ENCODE data around the gene PKHD1.

The PKHD1 gene

GRCh38 chr6:51963980-51964379, 123.4 kb downstream of the PKHD1 start:
- TF ChIP-seq CTCF (IDR thresholded peaks at IDR 0.05; ENCODE audit: insufficient read depth, low read depth, low read length, missing control alignments), result no peak
- no peak overlapping the region for H3K4me3 ChIP-seq (ENCODE audit: low read depth, low read length)
- DNase-seq (ENCODE audit: low read depth), result no peak

DNA sequence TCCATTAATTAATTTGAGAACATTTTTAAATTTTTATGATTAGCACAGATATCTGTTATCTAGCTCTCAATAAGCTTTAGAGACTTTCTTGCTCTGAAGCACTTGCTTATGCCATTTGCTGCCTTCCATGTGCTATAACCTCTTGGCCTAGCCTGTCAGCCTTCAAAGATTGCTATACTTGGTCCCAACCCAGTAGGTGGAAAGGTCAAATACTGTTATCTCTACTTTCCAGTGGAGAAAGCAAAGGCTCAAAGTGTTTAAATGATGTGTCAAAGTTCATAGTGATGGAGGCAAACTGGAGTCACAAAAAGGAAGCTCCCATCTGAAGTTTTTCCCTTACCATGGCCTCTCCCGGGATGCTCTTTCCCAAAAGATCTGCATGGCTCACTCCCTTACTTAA, 125.1 kb downstream of the PKHD1 start:
- no peak for TF ChIP-seq CTCF (IDR thresholded peaks at IDR 0.05; ENCODE audit: insufficient read depth, low read depth, low read length, missing control alignments)
- no peak for DNase-seq (ENCODE audit: low read depth)

GRCh38 chr6:51960419-51960818, 127.0 kb downstream of the PKHD1 start:
- no peak for DNase-seq (ENCODE audit: low read depth)
- no peak for TF ChIP-seq CTCF (IDR thresholded peaks at IDR 0.05; ENCODE audit: insufficient read depth, low read depth, low read length, missing control alignments)
- H3K4me3 ChIP-seq (ENCODE audit: low read depth, low read length), result no peak overlapping the region

More for the DNA sequence above, 125.1 kb downstream of the PKHD1 start:
- H3K4me3 ChIP-seq (ENCODE audit: low read depth, low read length), result no peak overlapping the region

DNA sequence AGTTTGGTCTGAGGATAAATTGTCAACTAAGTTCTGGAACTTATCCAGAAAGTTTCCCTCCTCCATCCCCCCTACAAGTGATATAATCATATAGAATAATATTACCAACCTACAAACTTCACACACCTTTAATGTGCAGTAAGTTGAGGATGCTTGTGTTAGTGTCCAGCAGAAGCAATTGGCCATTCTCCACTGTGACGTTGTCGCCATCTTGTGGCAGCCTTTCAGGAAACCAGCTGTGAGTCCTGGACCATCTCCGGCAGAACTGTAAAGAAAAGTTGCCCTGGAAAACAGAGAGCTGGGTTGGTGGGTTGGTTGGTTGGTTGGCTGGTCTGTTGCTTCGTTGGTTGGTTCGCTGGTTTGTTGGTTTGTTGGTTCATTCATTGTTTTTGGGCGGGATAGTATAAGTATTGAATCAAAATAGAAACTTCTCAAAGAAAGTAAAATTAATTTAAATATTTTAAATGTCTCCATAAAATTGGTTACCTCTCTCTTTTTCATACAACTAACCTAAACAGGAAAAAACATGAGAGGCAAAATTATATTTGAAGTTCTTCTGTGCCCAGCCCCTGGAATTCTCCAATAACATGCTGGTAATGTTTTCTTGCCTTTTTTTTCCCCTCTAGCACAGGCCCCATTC, 127.5 kb downstream of the PKHD1 start:
- peak; percentile 81 for DNase-seq (ENCODE audit: low read depth)
- TF ChIP-seq CTCF (IDR thresholded peaks at IDR 0.05; ENCODE audit: insufficient read depth, low read depth, low read length, missing control alignments), result peak; percentile 85
- H3K4me3 ChIP-seq (ENCODE audit: low read depth, low read length), result no peak overlapping the region

- no peak for TF ChIP-seq CTCF (IDR thresholded peaks at IDR 0.05; ENCODE audit: insufficient read depth, low read depth, low read length, missing control alignments)
- no peak for DNase-seq (ENCODE audit: low read depth)
Measured at GRCh38 chr6:51954681-51955080, 132.7 kb downstream of the PKHD1 start.

GRCh38 chr6:51953246-51953645, 134.2 kb downstream of the PKHD1 start:
- no peak for TF ChIP-seq CTCF (IDR thresholded peaks at IDR 0.05; ENCODE audit: insufficient read depth, low read depth, low read length, missing control alignments)
- no peak for DNase-seq (ENCODE audit: low read depth)

More at GRCh38 chr6:51954681-51955080, 132.7 kb downstream of the PKHD1 start:
- no peak overlapping the region for H3K4me3 ChIP-seq (ENCODE audit: low read depth, low read length)

DNA sequence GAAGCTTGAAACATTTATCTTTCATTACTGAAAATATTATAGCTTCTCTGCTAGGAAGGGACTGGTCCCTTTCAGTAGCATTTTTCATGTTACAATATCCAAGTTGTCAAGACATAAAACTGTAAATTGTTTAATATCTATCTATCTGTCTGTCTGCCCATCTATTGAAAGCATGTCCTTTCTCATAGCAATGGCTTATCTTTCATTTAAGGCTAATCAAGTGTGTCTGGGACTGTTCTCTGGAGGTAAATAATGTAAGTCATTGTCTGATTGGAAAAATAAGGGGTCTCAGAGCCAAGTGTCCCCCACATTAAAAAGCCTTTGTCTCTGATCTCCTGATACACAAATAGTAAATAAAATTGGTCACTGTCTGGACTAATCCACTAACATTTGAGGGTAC, 135.5 kb downstream of the PKHD1 start:
- H3K4me3 ChIP-seq (ENCODE audit: low read depth, low read length), result no peak overlapping the region
- no peak for DNase-seq (ENCODE audit: low read depth)
- no peak for TF ChIP-seq CTCF (IDR thresholded peaks at IDR 0.05; ENCODE audit: insufficient read depth, low read depth, low read length, missing control alignments)

More at GRCh38 chr6:51953246-51953645, 134.2 kb downstream of the PKHD1 start:
- no peak overlapping the region for H3K4me3 ChIP-seq (ENCODE audit: low read depth, low read length)

Measured in GM12865 (cell line).